VCaP (cell line): ENCODE results near the gene KDM6A.
A peak's percentile ranks its signal among the peaks of the same experiment; 100 is the strongest.
"Not testable (repeated sequence)": the region's sequence is repeated elsewhere in the genome, so short reads cannot be mapped to it uniquely, and the experiment has no call there.

Experiments used
- H3K27ac ChIP-seq: fragments of 450-650 bp; 2 replicates; pipeline ENCODE4 v1.5.1; 2017
- TF ChIP-seq, protein P1 (sequence below): fragments of 450-650 bp; conservative IDR thresholded peaks from 2 replicates; pipeline ENCODE4 v1.5.1; 2017; ENCODE audit warnings: mild to moderate bottlenecking, moderate library complexity

KDM6A gene

GRCh38 chrX:44947995-44948394 lies 75.0 kb downstream of the KDM6A start:
- TF ChIP-seq, protein P1, sequence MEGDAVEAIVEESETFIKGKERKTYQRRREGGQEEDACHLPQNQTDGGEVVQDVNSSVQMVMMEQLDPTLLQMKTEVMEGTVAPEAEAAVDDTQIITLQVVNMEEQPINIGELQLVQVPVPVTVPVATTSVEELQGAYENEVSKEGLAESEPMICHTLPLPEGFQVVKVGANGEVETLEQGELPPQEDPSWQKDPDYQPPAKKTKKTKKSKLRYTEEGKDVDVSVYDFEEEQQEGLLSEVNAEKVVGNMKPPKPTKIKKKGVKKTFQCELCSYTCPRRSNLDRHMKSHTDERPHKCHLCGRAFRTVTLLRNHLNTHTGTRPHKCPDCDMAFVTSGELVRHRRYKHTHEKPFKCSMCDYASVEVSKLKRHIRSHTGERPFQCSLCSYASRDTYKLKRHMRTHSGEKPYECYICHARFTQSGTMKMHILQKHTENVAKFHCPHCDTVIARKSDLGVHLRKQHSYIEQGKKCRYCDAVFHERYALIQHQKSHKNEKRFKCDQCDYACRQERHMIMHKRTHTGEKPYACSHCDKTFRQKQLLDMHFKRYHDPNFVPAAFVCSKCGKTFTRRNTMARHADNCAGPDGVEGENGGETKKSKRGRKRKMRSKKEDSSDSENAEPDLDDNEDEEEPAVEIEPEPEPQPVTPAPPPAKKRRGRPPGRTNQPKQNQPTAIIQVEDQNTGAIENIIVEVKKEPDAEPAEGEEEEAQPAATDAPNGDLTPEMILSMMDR: no peak
- H3K27ac ChIP-seq: no peak overlapping the region

DNA sequence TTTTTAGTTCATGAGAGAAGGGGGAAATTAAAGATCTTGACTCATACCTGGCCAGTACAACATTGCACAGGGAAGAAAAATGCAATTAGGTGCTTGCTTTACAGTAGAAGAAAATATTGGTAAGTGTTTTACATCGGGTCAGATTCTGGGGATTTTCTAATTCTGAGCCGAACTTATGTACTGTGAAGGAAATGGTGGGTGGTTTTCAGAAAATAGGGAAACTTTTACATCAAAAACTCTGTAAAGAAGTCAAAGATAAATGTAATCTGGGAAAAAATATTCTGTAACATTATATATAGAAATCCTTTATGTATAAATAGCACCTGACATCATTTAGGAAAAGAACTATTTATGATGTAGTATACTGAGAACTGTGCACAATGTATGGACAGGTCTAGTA lies 75.4 kb downstream of the KDM6A start:
- TF ChIP-seq, protein P1: no peak
- no peak overlapping the region for H3K27ac ChIP-seq

DNA sequence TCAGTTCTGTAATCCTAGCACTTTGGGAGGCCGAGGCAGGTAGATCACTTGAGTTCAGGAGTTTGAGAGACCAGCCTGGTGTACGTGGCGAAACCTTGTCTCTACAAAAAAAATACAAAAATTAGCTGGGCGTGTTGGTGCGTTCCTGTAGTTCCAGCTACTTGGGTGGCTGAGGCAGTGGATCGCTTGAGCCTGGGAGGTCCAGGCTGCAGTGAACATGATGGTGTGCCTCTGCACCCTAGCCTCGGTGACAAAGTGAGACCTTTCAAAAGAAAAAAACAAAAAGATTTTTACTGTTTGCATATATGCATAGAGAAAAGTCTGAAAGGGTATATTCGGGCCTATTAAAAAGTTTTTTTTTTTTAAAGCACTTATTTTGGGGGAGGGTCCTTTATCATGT lies 76.1 kb downstream of the KDM6A start:
- TF ChIP-seq, protein P1: no peak
- no peak overlapping the region for H3K27ac ChIP-seq

DNA sequence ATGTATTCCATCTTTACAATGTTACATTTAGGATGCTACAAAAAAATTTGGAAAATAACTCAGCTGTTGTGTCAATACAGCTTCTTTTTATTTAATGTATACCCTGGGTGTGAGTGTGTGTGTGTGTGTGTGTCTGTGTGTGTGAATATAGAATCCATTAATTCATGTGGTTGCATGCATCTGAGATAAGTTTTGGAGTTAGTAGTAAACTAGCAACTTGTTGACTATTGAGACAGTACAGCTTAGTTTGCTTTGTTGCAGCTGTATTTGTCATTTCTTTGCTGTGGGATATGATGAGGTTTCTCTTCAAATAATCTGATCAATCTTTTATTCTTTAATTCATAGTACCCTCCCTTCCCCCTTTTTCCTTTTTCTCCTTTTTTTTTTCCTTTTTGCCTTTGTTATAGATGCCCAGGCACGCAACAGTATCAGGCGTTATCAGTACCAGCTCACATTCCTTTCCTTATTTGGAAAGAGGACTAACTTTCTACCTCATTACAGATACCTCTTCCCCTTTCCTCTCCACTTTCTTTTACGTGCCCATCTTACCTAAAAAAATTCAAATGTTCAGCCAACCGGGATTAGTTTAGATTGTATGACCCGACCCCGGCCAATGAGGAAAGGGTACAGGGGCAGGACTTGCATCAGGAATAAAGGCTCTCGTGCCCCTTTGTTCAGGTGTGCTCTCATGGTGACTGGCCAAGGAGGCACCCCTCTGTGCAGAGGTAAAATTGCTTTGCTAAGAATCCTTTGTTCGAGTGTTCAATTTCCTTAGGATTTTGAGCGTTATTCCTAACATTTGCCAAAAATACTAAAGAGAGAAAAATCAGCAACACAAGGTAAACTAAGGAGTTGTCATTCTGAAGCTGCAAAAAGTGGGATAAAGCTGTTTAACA lies 77.7 kb downstream of the KDM6A start:
- not testable (repeated sequence) for H3K27ac ChIP-seq

GRCh38 chrX:44951572-44952067 lies 78.6 kb downstream of the KDM6A start:
- TF ChIP-seq, protein P1: no peak
- no peak overlapping the region for H3K27ac ChIP-seq

DNA sequence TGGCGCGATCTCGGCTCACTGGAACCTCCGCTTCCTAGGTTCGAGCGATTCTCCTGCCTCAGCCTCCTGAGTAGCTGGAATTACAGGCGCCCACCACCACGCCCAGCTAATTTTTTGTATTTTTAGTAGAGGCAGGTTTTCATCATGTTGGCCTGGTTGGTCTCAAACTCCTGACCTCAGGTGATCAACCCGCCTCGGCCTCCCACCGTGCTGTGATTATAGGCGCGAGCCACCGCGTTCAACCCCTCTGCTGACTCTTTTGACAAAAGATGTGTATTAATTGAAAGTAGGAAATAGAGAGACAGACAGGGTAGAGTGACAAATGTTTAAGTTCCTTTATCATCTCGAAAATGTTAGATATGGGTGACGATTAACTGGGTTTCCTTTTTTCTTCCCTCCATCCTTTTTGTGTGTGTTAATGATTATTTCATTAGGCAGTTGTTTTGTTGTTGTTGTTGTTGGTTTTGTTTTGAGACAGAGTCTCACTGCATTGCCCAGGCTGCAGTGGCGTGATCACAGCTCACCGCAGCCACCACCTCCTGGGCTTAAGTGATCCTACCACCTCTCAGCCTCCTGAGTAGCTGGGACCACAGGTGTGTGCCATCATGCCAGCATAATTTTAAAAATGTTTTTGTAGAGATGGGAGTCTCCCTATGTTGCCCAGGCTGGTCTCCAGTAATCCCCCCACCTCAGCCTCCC lies 79.5 kb downstream of the KDM6A start:
- H3K27ac ChIP-seq: no peak overlapping the region
- TF ChIP-seq, protein P1: no peak

DNA sequence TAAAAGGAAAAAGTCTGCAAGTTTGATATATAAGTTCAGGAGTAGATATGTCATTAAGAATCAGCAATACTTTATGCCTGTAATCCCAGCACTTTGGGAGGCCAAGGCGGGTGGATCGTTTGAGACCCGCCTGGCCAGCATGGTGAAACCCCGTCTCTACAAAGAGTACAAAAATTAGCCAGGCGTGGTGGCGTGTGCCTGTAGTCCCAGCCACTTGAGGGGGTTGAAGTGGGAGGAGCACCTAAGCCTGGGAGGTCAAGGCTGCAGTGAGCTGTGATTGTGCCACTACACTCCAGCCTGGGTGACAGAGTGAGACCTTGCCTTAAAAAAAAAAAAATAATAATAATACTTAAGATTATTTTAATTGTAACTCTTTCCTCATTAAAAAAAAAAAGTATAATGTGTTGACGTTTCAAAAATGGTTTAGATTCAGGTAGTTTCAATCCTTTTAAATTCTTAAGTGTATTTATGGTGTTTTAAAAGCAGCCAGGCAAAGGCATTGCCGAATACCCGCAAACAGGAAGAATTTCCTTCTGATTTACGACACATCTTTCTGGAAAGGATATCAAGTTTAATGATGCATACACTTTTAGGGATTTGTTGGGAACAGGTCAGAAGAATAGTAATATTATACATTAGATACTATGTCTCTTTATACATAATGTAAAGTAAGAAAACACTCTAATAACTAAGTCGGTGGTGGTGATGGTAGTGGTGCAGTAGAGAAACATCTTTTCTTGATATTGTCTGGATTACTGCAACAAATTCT lies 80.9 kb downstream of the KDM6A start:
- TF ChIP-seq, protein P1: no peak
- peak overlapping the region; percentile 33 for H3K27ac ChIP-seq
